ENCODE results near the gene COL8A1.

COL8A1 gene

GRCh38 chr3:99817437-99818240, 179.2 kb downstream of the COL8A1 start, which contains the start of gene CMSS1:
Gene CMSS1, plus strand, starts transcription at chr3:99817862.
- DNase-seq (ENCODE audit: low read depth) = peak; percentile 92
- H3K4me3 ChIP-seq (ENCODE audit: low read depth, low read length) = peak within 1 kb of the TSS; percentile 81
- peak; percentile 32 for TF ChIP-seq CTCF (conservative IDR thresholded peaks at IDR 0.05; ENCODE audit: low read depth, low read length)

GRCh38 chr3:99818818-99819217, 180.4 kb downstream of the COL8A1 start:
- no peak for TF ChIP-seq CTCF (conservative IDR thresholded peaks at IDR 0.05; ENCODE audit: low read depth, low read length)
- DNase-seq (ENCODE audit: low read depth) = no peak
- no peak overlapping the region for H3K4me3 ChIP-seq (ENCODE audit: low read depth, low read length)

- TF ChIP-seq CTCF (conservative IDR thresholded peaks at IDR 0.05; ENCODE audit: low read depth, low read length) = no peak
- H3K4me3 ChIP-seq (ENCODE audit: low read depth, low read length) = no peak overlapping the region
- DNase-seq (ENCODE audit: low read depth) = no peak
These were observed 185.6 kb downstream of the COL8A1 start for GRCh38 chr3:99823723-99824711.

- H3K4me3 ChIP-seq (ENCODE audit: low read depth, low read length) = no peak overlapping the region
- DNase-seq (ENCODE audit: low read depth) = peak; percentile 35
- no peak for TF ChIP-seq CTCF (conservative IDR thresholded peaks at IDR 0.05; ENCODE audit: low read depth, low read length)
These were observed 186.7 kb downstream of the COL8A1 start for GRCh38 chr3:99825004-99825640.

- no peak overlapping the region for H3K4me3 ChIP-seq (ENCODE audit: low read depth, low read length)
- DNase-seq (ENCODE audit: low read depth) = no peak
- TF ChIP-seq CTCF (conservative IDR thresholded peaks at IDR 0.05; ENCODE audit: low read depth, low read length) = no peak
These were observed 191.4 kb downstream of the COL8A1 start for GRCh38 chr3:99829844-99830243.

GRCh38 chr3:99833617-99834205, 195.3 kb downstream of the COL8A1 start:
- TF ChIP-seq CTCF (conservative IDR thresholded peaks at IDR 0.05; ENCODE audit: low read depth, low read length) = no peak
- H3K4me3 ChIP-seq (ENCODE audit: low read depth, low read length) = no peak overlapping the region
- DNase-seq (ENCODE audit: low read depth) = no peak

Measured in choroid plexus epithelial cell (primary cell).